ENCODE results near the gene VAMP3.

GRCh38 chr1:7783826-7784491 is 12.9 kb downstream of the VAMP3 start, which contains the start of gene PER3:
- TF ChIP-seq CTCF (IDR thresholded peaks at IDR 0.05) = no peak
- no peak for TF ChIP-seq POLR2A (IDR thresholded peaks at IDR 0.05)
